MM.1S (cell line): ENCODE data around the gene TMTC4.
A peak's percentile ranks its signal among the peaks of the same experiment; 100 is the strongest.

Experiments used
- CTCF ChIP-seq: fragments of 300-600 bp; sonication (generic); IDR thresholded peaks from 2 replicates; pipeline ENCODE4 v1.5.1; 2016; ENCODE audit warnings: antibody characterized with exemption, low read length, mixed read lengths
- EZH2 ChIP-seq: fragments of 300-600 bp; sonication (generic); optimal IDR thresholded peaks from 2 replicates; pipeline ENCODE3; 2017; ENCODE audit warnings: low read depth, mild to moderate bottlenecking, antibody characterized with exemption, low read length, mixed read lengths
- EZH2phosphoT487 ChIP-seq: fragments of 300-600 bp; sonication (generic); IDR thresholded peaks from 2 replicates; pipeline ENCODE4 v1.6.1; 2018; ENCODE audit warnings: antibody characterized with exemption, low read length

- TF ChIP-seq CTCF (peak; percentile 74), EZH2 (no peak), EZH2phosphoT487 (no peak)
Measured at GRCh38 chr13:100721885-100722512, 47.4 kb upstream of the TMTC4 start.
